HepG2 (cell line): ENCODE results near the gene PTCRA. TPM values are rescaled to one million over a fixed set of nuclear protein-coding genes. Genes with fewer than 3 reads are reported as not detected.

ENCODE experiments used
- ATM ChIP-seq: fragments of 450-650 bp; IDR thresholded peaks from 2 replicates; pipeline ENCODE4 v1.7.1; 2017; ENCODE audit warnings: mild to moderate bottlenecking, borderline replicate concordance
- MZF1 ChIP-seq: sonication (generic); formaldehyde crosslinking; IDR thresholded peaks from 2 replicates; pipeline ENCODE4 v1.8.1; 2023; ENCODE audit warnings: mild to moderate bottlenecking, missing genetic modification reagents, borderline replicate concordance
- PCBP2 ChIP-seq: fragments of 200-400 bp; formaldehyde crosslinking; optimal IDR thresholded peaks from 2 replicates; pipeline ENCODE3; 2018; ENCODE audit warnings: low read length, low read depth; ENCODE audit not compliant: poor library complexity, severe bottlenecking
- SAFB2 ChIP-seq: sonication (generic); formaldehyde crosslinking; IDR thresholded peaks from 2 replicates; pipeline ENCODE4 v1.5.1; 2020; ENCODE audit warnings: missing genetic modification reagents, low read depth, mild to moderate bottlenecking, borderline replicate concordance
- ZNF354B ChIP-seq: sonication (generic); formaldehyde crosslinking; IDR thresholded peaks from 2 replicates; pipeline ENCODE4 v1.8.0; 2022; ENCODE audit warnings: mild to moderate bottlenecking, missing genetic modification reagents
- ZNF484 ChIP-seq: sonication (generic); formaldehyde crosslinking; IDR thresholded peaks from 2 replicates; pipeline ENCODE4 v1.5.1; 2020; ENCODE audit warnings: mild to moderate bottlenecking, low read depth, missing genetic modification reagents, borderline replicate concordance
- ZNF605 ChIP-seq: sonication (generic); formaldehyde crosslinking; IDR thresholded peaks from 2 replicates; pipeline ENCODE4 v1.8.0; 2022; ENCODE audit warnings: mild to moderate bottlenecking, missing genetic modification reagents
- ZNF747 ChIP-seq: sonication (generic); formaldehyde crosslinking; IDR thresholded peaks from 2 replicates; pipeline ENCODE4 v1.8.1; 2023; ENCODE audit warnings: missing genetic modification reagents, mild to moderate bottlenecking, borderline replicate concordance
- polyA plus RNA-seq, 8 experiments: library from polyadenylated mRNA; depleted of rRNA in 3 of 8; stranded (reverse) in 7 of 8; unstranded in 1 of 8; fragments of >200 nt; fragmentation: Illumina TruSeq in 4 of 8; extraction: Trizol in 4 of 8; gene quantifications; 2 replicates each; pipeline versions ENCODE4 v1.2.1 to v1.2.3, GENCODE V29; 2011 to 2016; ENCODE audit warnings: low read depth in 4 of 8, missing spikeins in 1 of 8, mixed read lengths in 1 of 8; ENCODE audit not compliant: insufficient read depth in 1 of 8
- total RNA-seq, 5 experiments: library from RNA; depleted of rRNA; stranded (reverse); fragments of >200 nt; fragmentation: Illumina TruSeq; extraction: Trizol; gene quantifications; 2 replicates each; pipeline ENCODE4 v1.2.3, GENCODE V29; 2016; ENCODE audit warnings: low read depth in 1 of 5
- TF ChIP-seq, protein P1 (sequence below), 2 experiments: IDR thresholded peaks; 2 replicates each; pipeline ENCODE4 v1.6.1; 2011 to 2012; ENCODE audit warnings: low read length in 2 of 2, borderline replicate concordance in 1 of 2, low read depth in 1 of 2, mild to moderate bottlenecking in 1 of 2, moderate library complexity in 1 of 2
- TF ChIP-seq, protein P2 (sequence below): sonication (generic); formaldehyde crosslinking; IDR thresholded peaks from 2 replicates; pipeline ENCODE4 v1.4.0; 2020; ENCODE audit warnings: missing genetic modification reagents
- TF ChIP-seq, protein P3 (sequence below): IDR thresholded peaks from 2 replicates; pipeline ENCODE4 v1.6.1; 2016; ENCODE audit warnings: low read depth, missing genetic modification reagents, missing compliant biosample characterization
- TF ChIP-seq, protein P4 (sequence below): sonication (generic); formaldehyde crosslinking; IDR thresholded peaks from 2 replicates; pipeline ENCODE4 v1.5.1; 2020; ENCODE audit warnings: mild to moderate bottlenecking, missing genetic modification reagents, borderline replicate concordance

PTCRA gene
- total and polyA plus RNA-seq, 2 of the 13 experiments (the other 11 are each of a cell fraction or from before 2014, with no cell fraction given) = not detected

DNA sequence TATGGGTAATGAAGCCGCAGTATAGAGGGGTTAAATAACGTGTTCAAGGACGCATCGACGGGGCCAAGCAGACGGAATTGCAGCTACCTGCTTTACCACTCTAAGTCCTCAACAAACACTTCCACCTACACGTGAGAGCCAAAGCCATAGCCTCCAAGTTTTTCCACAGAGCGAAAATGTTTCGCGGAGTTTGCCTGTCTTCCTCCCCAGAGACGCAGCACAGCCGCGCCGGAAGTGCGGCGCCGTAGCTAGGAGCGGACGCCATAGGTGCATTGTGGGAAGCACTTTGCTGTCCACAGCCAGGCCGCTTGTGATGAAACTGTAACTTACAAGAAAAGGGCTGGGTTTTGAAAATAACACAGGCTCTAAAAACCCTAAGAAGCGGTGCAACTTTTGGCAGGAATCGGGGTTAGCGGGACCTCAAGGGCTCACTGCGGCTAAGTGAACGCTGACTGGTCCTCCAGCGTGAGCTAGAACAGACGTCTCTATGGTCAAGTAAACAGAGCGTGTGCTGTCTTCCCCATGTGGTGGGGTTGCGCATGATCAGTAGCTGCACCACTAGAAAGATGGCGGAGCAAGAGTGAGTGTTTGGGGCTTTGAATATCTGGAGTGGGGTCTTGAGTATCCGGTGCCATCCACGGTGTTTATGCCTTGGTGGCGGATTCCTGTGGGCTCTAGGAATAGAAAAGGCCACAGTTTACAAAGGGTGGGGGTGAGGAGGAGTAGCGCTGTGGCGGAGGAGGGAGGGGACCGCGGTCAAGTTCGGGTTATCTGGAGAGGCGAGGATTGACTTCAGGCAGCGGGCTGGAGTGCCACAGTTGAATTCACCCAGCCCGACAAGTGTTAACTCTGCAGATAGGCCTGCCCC lies 36.2 kb upstream of the PTCRA start, which contains the start of gene RPL7L1 (continued):
- TF ChIP-seq ZNF747 (CRISPR knock-in tag) (peak; percentile 23), SAFB2 (0 out of 2 replicates have a peak, but pooled peaks have one; percentile 75), ZNF605 (CRISPR knock-in tag) (peak; percentile 70), MZF1 (CRISPR knock-in tag) (0 out of 2 replicates have a peak, but pooled peaks have one; percentile 76), PCBP2 (no peak), ATM (no peak), ZNF484 (CRISPR knock-in tag) (no peak), ZNF354B (CRISPR knock-in tag) (no peak)
- TF ChIP-seq, protein P1, sequence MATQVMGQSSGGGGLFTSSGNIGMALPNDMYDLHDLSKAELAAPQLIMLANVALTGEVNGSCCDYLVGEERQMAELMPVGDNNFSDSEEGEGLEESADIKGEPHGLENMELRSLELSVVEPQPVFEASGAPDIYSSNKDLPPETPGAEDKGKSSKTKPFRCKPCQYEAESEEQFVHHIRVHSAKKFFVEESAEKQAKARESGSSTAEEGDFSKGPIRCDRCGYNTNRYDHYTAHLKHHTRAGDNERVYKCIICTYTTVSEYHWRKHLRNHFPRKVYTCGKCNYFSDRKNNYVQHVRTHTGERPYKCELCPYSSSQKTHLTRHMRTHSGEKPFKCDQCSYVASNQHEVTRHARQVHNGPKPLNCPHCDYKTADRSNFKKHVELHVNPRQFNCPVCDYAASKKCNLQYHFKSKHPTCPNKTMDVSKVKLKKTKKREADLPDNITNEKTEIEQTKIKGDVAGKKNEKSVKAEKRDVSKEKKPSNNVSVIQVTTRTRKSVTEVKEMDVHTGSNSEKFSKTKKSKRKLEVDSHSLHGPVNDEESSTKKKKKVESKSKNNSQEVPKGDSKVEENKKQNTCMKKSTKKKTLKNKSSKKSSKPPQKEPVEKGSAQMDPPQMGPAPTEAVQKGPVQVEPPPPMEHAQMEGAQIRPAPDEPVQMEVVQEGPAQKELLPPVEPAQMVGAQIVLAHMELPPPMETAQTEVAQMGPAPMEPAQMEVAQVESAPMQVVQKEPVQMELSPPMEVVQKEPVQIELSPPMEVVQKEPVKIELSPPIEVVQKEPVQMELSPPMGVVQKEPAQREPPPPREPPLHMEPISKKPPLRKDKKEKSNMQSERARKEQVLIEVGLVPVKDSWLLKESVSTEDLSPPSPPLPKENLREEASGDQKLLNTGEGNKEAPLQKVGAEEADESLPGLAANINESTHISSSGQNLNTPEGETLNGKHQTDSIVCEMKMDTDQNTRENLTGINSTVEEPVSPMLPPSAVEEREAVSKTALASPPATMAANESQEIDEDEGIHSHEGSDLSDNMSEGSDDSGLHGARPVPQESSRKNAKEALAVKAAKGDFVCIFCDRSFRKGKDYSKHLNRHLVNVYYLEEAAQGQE (IDR thresholded peaks at IDR 0.05; ENCODE audit: borderline replicate concordance in 1 of 2, low read depth in 1 of 2, low read length in 2 of 2) = peak in 1 of 2 experiments; percentile 69; a peak in 2 of 4 replicates
- TF ChIP-seq, protein P2, sequence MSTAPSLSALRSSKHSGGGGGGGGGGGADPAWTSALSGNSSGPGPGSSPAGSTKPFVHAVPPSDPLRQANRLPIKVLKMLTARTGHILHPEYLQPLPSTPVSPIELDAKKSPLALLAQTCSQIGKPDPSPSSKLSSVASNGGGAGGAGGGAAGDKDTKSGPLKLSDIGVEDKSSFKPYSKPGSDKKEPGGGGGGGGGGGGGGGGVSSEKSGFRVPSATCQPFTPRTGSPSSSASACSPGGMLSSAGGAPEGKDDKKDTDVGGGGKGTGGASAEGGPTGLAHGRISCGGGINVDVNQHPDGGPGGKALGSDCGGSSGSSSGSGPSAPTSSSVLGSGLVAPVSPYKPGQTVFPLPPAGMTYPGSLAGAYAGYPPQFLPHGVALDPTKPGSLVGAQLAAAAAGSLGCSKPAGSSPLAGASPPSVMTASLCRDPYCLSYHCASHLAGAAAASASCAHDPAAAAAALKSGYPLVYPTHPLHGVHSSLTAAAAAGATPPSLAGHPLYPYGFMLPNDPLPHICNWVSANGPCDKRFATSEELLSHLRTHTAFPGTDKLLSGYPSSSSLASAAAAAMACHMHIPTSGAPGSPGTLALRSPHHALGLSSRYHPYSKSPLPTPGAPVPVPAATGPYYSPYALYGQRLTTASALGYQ (CRISPR knock-in tag) = peak; percentile 78
- TF ChIP-seq, protein P3, sequence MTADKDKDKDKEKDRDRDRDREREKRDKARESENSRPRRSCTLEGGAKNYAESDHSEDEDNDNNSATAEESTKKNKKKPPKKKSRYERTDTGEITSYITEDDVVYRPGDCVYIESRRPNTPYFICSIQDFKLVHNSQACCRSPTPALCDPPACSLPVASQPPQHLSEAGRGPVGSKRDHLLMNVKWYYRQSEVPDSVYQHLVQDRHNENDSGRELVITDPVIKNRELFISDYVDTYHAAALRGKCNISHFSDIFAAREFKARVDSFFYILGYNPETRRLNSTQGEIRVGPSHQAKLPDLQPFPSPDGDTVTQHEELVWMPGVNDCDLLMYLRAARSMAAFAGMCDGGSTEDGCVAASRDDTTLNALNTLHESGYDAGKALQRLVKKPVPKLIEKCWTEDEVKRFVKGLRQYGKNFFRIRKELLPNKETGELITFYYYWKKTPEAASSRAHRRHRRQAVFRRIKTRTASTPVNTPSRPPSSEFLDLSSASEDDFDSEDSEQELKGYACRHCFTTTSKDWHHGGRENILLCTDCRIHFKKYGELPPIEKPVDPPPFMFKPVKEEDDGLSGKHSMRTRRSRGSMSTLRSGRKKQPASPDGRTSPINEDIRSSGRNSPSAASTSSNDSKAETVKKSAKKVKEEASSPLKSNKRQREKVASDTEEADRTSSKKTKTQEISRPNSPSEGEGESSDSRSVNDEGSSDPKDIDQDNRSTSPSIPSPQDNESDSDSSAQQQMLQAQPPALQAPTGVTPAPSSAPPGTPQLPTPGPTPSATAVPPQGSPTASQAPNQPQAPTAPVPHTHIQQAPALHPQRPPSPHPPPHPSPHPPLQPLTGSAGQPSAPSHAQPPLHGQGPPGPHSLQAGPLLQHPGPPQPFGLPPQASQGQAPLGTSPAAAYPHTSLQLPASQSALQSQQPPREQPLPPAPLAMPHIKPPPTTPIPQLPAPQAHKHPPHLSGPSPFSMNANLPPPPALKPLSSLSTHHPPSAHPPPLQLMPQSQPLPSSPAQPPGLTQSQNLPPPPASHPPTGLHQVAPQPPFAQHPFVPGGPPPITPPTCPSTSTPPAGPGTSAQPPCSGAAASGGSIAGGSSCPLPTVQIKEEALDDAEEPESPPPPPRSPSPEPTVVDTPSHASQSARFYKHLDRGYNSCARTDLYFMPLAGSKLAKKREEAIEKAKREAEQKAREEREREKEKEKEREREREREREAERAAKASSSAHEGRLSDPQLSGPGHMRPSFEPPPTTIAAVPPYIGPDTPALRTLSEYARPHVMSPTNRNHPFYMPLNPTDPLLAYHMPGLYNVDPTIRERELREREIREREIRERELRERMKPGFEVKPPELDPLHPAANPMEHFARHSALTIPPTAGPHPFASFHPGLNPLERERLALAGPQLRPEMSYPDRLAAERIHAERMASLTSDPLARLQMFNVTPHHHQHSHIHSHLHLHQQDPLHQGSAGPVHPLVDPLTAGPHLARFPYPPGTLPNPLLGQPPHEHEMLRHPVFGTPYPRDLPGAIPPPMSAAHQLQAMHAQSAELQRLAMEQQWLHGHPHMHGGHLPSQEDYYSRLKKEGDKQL (CRISPR knock-in tag) = no peak
- TF ChIP-seq, protein P4, sequence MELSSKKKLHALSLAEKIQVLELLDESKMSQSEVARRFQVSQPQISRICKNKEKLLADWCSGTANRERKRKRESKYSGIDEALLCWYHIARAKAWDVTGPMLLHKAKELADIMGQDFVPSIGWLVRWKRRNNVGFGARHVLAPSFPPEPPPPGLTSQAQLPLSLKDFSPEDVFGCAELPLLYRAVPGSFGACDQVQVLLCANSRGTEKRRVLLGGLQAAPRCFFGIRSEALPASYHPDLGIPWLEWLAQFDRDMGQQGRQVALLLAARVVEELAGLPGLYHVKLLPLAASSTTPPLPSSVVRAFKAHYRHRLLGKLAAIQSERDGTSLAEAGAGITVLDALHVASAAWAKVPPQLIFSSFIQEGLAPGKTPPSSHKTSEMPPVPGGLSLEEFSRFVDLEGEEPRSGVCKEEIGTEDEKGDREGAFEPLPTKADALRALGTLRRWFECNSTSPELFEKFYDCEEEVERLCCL (CRISPR knock-in tag) = 0 out of 2 replicates have a peak, but pooled peaks have one; percentile 58
